CD4-positive, alpha-beta T cell treated with Interleukin-17A for 1 hour (primary cell): ENCODE measurements around the gene RBM5.

Source experiments
- DNase-seq: peaks from one replicate; pipeline ENCODE4 v3.0.0-alpha.2; 2020

The RBM5 gene

GRCh38 chr3:50122071-50122470 is 33.4 kb downstream of the RBM5 start:
- no peak for DNase-seq

- no peak for DNase-seq
Observed at GRCh38 chr3:50122661-50123391, 34.1 kb downstream of the RBM5 start.

- DNase-seq: no peak
Observed at GRCh38 chr3:50123394-50124051, 34.8 kb downstream of the RBM5 start.

GRCh38 chr3:50124052-50124799 is 35.5 kb downstream of the RBM5 start:
- DNase-seq: no peak

- DNase-seq: no peak
Observed at GRCh38 chr3:50124800-50125178, 36.1 kb downstream of the RBM5 start.

- no peak for DNase-seq
Observed at GRCh38 chr3:50125541-50126286, 37.0 kb downstream of the RBM5 start.

GRCh38 chr3:50126287-50127211 is 37.8 kb downstream of the RBM5 start:
- no peak for DNase-seq

- no peak for DNase-seq
Observed at GRCh38 chr3:50127251-50127691, 38.6 kb downstream of the RBM5 start.

- DNase-seq: no peak
Observed at GRCh38 chr3:50128001-50128400, 39.3 kb downstream of the RBM5 start.

- no peak for DNase-seq
Observed at GRCh38 chr3:50130436-50130835, 41.7 kb downstream of the RBM5 start.

- no peak for DNase-seq
Observed at GRCh38 chr3:50132421-50133282, 43.9 kb downstream of the RBM5 start.

- DNase-seq: no peak
Observed at GRCh38 chr3:50133283-50133615, 44.5 kb downstream of the RBM5 start.

- DNase-seq: no peak
Observed at GRCh38 chr3:50134367-50134766, 45.6 kb downstream of the RBM5 start.

GRCh38 chr3:50135964-50136363 is 47.2 kb downstream of the RBM5 start:
- DNase-seq: no peak

GRCh38 chr3:50136714-50137405 is 48.1 kb downstream of the RBM5 start:
- no peak for DNase-seq

GRCh38 chr3:50137531-50137930 is 48.8 kb downstream of the RBM5 start:
- DNase-seq: no peak

- no peak for DNase-seq
Observed at GRCh38 chr3:50138266-50139200, 49.8 kb downstream of the RBM5 start.

GRCh38 chr3:50139308-50139707 is 50.6 kb downstream of the RBM5 start:
- DNase-seq: no peak

GRCh38 chr3:50139718-50140423 is 51.2 kb downstream of the RBM5 start:
- DNase-seq: no peak
